Neural progenitor cell (in vitro differentiated cells): ENCODE measurements around the gene KDM7A. TPM values are rescaled to one million over a fixed set of nuclear protein-coding genes. Genes with fewer than 3 reads are reported as not detected.

ENCODE experiments used
- DNase-seq: peaks from one replicate; pipeline ENCODE4 v3.0.0-alpha.2; 2016; ENCODE audit warnings: low spot score
- H2AFZ ChIP-seq: fragments of 200-600 bp; sonication (generic); replicated peaks from 2 replicates; pipeline ENCODE4 v1.6.1; 2016; ENCODE audit warnings: antibody characterized with exemption
- H3F3A ChIP-seq: fragments of 200-600 bp; sonication (generic); 2 replicates; pipeline ENCODE4 v1.6.1; 2016; ENCODE audit warnings: antibody characterized with exemption, low read depth
- H3K27ac ChIP-seq: fragments of 200-600 bp; sonication (generic); 2 replicates; pipeline ENCODE4 v1.5.1; 2016; ENCODE audit warnings: mild to moderate bottlenecking
- H3K27me3 ChIP-seq: fragments of 200-600 bp; sonication (generic); 2 replicates; pipeline ENCODE4 v1.6.1; 2016; ENCODE audit warnings: mild to moderate bottlenecking, moderate library complexity
- H3K36me3 ChIP-seq: fragments of 200-600 bp; sonication (generic); 2 replicates; pipeline ENCODE4 v1.5.1; 2016
- H3K4me1 ChIP-seq: fragments of 200-600 bp; sonication (generic); 2 replicates; pipeline ENCODE4 v1.6.1; 2016; ENCODE audit warnings: mixed run types
- H3K4me2 ChIP-seq: fragments of 200-600 bp; sonication (generic); 2 replicates; pipeline ENCODE4 v1.6.1; 2016
- H3K4me3 ChIP-seq: fragments of 200-600 bp; sonication (generic); 2 replicates; pipeline ENCODE4 v1.5.1; 2016
- H3K79me2 ChIP-seq: fragments of 200-600 bp; sonication (generic); 2 replicates; pipeline ENCODE4 v1.6.1; 2016; ENCODE audit warnings: low read depth
- H3K9ac ChIP-seq: fragments of 200-600 bp; sonication (generic); 2 replicates; pipeline ENCODE4 v1.6.1; 2016
- H3K9me3 ChIP-seq: fragments of 200-600 bp; sonication (generic); 2 replicates; pipeline ENCODE4 v1.5.1; 2016; ENCODE audit warnings: low read depth
- H4K20me1 ChIP-seq: fragments of 200-600 bp; sonication (generic); 2 replicates; pipeline ENCODE4 v1.6.1; 2016; ENCODE audit warnings: low read depth
- H3K27ac Mint-ChIP-seq: 3 replicates; pipeline ENCODE4 v1.8.0; 2021; ENCODE audit warnings: mixed read lengths
- H3K27me3 Mint-ChIP-seq: 2 replicates; pipeline ENCODE4 v1.8.0; 2022; ENCODE audit warnings: low read depth, mild to moderate bottlenecking, inconsistent platforms, moderate library complexity, mixed read lengths; ENCODE audit not compliant: insufficient read depth
- H3K36me3 Mint-ChIP-seq: 3 replicates; pipeline ENCODE4 v1.8.0; 2021; ENCODE audit warnings: mixed read lengths
- H3K4me1 Mint-ChIP-seq: 3 replicates; pipeline ENCODE4 v1.8.0; 2021; ENCODE audit warnings: mixed read lengths
- H3K4me3 Mint-ChIP-seq: 3 replicates; pipeline ENCODE4 v1.8.0; 2021; ENCODE audit warnings: mild to moderate bottlenecking, moderate library complexity, mixed read lengths
- H3K9me3 Mint-ChIP-seq: 3 replicates; pipeline ENCODE4 v1.8.0; 2020; ENCODE audit warnings: mixed read lengths
- EZH2 ChIP-seq: fragments of 200-600 bp; sonication (generic); IDR thresholded peaks from 2 replicates; pipeline ENCODE4 v1.6.1; 2017; ENCODE audit warnings: antibody characterized with exemption, mild to moderate bottlenecking, moderate library complexity
- EZH2phosphoT487 ChIP-seq: fragments of 200-600 bp; sonication (generic); IDR thresholded peaks from 2 replicates; pipeline ENCODE4 v1.6.1; 2017; ENCODE audit warnings: antibody characterized with exemption
- small RNA-seq: library from RNA; depleted of rRNA; stranded (forward); fragments of <200 nt; gene quantifications from one replicate; pipeline ENCODE3, GENCODE V24; 2015
- total RNA-seq: library from RNA; depleted of rRNA; stranded (reverse); fragments of >200 nt; gene quantifications from 2 replicates; pipeline ENCODE4 v1.2.3, GENCODE V29; 2015; ENCODE audit warnings: low replicate concordance
- TF ChIP-seq, protein P1 (sequence below): fragments of 200-600 bp; sonication (generic); IDR thresholded peaks from 2 replicates; pipeline ENCODE4 v1.5.1; 2017; ENCODE audit warnings: antibody characterized with exemption, mild to moderate bottlenecking

KDM7A gene
- total RNA-seq, 1 donor from 2014 or later = 13.6 TPM

DNA sequence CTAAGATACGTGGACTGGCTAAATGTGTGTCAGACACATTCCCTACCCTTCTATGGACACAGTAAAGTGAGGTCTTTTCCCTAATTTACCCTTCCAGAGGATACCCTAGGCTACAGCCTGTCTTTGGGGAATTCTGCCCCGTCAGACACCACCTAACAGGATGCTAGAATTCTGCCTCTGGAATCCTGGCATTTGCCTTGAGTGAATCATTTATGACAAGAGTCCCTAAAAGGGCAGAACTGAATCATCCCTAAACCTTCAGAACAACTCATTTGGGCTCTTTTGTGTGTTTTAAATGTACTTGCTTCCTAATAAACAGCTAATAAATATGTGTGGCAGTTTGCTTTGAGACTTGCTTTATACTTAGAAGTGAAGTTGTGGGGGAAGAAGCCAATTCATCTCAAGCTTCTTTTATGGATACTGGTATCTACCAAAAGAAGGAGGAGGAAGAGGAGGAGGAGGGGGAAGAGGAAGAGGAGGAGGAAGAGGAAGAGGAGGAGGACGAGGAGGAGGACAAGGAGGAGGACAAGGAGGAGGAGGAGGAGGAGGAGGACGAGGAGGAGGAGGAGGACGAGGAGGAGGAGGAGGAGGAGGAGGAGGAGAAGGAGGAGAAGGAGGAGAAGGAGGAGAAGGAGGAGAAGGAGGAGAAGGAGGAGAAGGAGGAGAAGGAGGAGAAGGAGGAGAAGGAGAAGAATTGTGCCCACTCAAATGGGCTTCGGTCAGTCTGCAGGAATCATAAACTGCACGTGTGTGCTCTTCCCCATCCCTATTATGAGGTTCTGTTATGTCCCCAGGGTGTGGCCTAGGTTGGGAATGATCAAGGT, 141.2 kb downstream of the KDM7A start:
- Mint-ChIP-seq H3K4me1 (no peaks in the 10 kb centered on the region), H3K27me3 (peaks cover 2% of the 10 kb centered on the region), H3K9me3 (no peaks in the 10 kb centered on the region), H3K4me3 (no peak overlapping the region), H3K27ac (no peak overlapping the region), H3K36me3 (no peaks in the 10 kb centered on the region)
- TF ChIP-seq, protein P1, sequence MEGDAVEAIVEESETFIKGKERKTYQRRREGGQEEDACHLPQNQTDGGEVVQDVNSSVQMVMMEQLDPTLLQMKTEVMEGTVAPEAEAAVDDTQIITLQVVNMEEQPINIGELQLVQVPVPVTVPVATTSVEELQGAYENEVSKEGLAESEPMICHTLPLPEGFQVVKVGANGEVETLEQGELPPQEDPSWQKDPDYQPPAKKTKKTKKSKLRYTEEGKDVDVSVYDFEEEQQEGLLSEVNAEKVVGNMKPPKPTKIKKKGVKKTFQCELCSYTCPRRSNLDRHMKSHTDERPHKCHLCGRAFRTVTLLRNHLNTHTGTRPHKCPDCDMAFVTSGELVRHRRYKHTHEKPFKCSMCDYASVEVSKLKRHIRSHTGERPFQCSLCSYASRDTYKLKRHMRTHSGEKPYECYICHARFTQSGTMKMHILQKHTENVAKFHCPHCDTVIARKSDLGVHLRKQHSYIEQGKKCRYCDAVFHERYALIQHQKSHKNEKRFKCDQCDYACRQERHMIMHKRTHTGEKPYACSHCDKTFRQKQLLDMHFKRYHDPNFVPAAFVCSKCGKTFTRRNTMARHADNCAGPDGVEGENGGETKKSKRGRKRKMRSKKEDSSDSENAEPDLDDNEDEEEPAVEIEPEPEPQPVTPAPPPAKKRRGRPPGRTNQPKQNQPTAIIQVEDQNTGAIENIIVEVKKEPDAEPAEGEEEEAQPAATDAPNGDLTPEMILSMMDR = no peak
- TF ChIP-seq EZH2 (no peak), EZH2phosphoT487 (no peak)
- H3K4me1 ChIP-seq = no peaks in the 10 kb centered on the region
- DNase-seq = no peak
- no peaks in the 10 kb centered on the region for H4K20me1 ChIP-seq
- H3K27ac ChIP-seq = no peak overlapping the region
- no peaks in the 10 kb centered on the region for H3K79me2 ChIP-seq
- H3K4me2 ChIP-seq = no peak overlapping the region
- no peaks in the 10 kb centered on the region for H3K9me3 ChIP-seq
- no peak overlapping the region for H2AFZ ChIP-seq
- H3K4me3 ChIP-seq = no peak overlapping the region
- no peaks in the 10 kb centered on the region for H3K36me3 ChIP-seq
- no peaks in the 10 kb centered on the region for H3K27me3 ChIP-seq
- no peak overlapping the region for H3K9ac ChIP-seq
- H3F3A ChIP-seq = no peaks in the 10 kb centered on the region

Small RNA genes lying within 50 kb of the gene (small RNA-seq; reads per million reads assigned to genes)
- not detected for gene RF00019
- gene RNU6-797P = not detected

Other genes starting within 250 kb of the KDM7A start
- gene PARP12, start 114.0 kb downstream of the KDM7A start, total RNA-seq = 0.15 and 6.8 TPM in 2 replicates
- gene SLC37A3, start 221.5 kb upstream of the KDM7A start, total RNA-seq = 83.4 and 84.7 TPM in 2 replicates
- gene RAB19, start 227.1 kb upstream of the KDM7A start, total RNA-seq = 1.1 and 3.1 TPM in 2 replicates